GM12874 (cell line): Measurements from ENCODE around the gene AHCYL1.

Experiments used
- TF ChIP-seq, protein P1 (sequence below): IDR thresholded peaks from 2 replicates; pipeline ENCODE4 v1.5.1; 2011; ENCODE audit warnings: low read depth, mild to moderate bottlenecking, control low read depth, low read length, moderate library complexity; ENCODE audit not compliant: insufficient read depth

The AHCYL1 gene

DNA sequence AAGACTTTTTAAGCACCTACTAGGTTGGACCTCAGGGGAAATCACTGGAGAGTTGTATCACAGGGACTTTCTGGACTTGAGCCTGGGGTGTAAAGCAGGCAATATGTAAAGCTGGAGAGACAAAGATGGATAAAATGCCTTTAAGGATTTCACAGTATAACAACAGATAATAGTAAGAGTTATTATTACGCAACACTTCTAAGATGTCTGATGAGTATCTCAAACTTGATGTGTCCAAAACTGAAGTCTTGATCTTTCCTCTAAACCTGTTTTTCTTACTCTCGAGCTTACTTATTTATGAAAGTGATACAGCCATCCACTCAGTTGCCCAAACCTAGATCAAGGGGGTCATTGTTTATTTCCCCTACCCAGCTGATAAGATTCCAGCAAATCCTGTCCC is 47.8 kb downstream of the AHCYL1 start:
- TF ChIP-seq, protein P1, sequence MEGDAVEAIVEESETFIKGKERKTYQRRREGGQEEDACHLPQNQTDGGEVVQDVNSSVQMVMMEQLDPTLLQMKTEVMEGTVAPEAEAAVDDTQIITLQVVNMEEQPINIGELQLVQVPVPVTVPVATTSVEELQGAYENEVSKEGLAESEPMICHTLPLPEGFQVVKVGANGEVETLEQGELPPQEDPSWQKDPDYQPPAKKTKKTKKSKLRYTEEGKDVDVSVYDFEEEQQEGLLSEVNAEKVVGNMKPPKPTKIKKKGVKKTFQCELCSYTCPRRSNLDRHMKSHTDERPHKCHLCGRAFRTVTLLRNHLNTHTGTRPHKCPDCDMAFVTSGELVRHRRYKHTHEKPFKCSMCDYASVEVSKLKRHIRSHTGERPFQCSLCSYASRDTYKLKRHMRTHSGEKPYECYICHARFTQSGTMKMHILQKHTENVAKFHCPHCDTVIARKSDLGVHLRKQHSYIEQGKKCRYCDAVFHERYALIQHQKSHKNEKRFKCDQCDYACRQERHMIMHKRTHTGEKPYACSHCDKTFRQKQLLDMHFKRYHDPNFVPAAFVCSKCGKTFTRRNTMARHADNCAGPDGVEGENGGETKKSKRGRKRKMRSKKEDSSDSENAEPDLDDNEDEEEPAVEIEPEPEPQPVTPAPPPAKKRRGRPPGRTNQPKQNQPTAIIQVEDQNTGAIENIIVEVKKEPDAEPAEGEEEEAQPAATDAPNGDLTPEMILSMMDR, result no peak

DNA sequence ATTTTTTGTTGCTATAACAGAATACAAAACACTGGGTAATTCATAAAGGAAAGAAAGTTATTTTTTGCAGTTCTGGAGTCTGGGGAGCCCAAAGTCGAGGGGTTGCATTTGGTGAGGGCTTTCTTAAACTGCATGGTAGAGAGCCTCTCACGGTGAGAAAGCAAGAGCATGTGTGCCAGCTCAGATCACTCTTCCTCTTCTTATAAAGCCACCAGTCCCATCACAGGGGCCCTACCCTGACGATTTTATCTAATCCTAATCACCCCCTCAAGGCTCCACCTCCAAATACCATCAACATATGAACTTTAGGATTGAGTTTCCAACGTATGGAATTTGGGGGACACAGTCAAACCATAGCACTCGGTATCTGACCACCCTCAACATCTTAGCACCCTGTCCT is 48.9 kb downstream of the AHCYL1 start:
- TF ChIP-seq, protein P1, result no peak

DNA sequence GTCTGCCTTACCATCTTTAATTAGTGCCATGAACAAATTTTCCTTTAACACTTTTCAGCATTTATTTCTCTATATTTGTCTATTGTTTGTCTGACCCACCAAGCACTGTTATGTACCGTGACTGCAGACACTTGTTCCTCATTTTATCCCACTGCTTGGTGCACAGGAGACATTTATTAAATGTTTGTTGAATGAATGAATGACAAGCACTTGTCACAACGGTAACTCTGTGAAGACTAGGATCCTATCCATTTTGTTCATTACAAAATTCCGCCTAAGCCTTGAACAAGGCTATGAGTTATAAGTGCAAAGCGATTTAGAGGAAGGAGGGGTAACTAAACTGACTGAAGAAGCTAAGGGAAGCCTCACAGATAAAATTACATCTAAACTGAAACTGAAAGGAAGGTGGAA is 49.5 kb downstream of the AHCYL1 start:
- TF ChIP-seq, protein P1, result no peak

DNA sequence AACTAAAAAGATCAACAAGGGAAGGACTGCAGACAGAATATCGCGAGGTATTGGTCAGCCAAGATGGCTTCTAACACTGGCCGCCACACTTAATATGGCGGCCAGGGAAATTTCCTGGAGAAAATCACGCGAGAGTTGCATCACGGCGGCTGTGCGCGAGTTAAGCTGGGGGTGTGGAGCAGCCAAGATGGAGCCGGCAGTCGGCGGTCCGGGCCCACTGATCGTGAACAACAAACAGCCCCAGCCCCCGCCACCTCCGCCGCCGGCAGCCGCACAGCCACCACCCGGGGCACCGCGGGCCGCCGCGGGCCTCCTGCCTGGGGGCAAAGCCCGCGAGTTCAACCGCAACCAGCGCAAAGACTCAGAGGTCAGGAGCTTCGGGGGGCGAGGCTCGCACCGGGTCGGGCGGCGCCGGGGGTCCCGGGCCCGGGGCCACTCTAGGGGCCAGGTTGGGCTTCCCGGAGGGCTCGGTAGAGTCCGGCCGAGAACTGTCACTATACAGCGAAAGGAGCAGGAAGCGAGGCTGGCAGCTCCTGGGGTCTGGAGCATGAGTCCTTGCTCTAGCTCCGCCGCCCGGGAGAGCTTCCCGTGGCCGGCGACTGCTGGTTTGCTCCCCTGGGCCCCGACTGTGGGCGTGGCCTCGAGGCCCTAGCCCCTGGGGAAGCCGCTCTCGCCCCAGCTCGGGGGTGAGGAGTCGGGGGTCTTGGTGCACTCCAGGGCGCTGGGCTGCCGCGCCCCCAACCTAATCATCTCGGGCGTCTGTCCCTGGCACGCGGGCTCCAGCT is 50.1 kb downstream of the AHCYL1 start, which contains the start of gene STRIP1:
STRIP1 (plus strand) TSS at position 174 of the 785 bp plus-strand sequence; CDS start at position 188, 14 bp downstream.
- TF ChIP-seq, protein P1, result no peak

DNA sequence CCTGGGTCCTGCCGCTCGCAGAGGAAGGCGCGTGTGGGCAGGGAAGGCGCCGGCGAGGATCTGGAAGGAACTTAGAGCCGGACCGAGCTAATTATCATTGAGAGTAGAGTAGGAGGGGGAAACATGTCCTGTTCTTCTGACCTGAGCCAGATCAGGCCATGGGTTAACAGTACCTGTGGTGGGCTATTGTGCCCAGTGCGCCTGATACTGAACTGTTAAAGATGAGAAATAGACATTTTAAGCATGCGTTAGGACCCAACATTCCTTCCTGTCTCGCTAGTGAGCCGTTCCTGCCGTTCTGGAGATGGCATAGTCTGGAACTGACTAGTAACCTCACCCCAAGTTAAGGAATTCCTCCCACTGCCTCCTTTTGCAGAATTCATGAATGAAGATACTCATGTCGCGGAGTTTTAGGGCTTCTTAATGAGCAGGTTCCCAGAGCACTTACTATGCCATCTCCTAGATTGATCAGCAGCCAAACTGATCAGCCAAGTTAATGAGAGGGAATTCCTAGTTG is 50.7 kb downstream of the AHCYL1 start:
- TF ChIP-seq, protein P1, result no peak

DNA sequence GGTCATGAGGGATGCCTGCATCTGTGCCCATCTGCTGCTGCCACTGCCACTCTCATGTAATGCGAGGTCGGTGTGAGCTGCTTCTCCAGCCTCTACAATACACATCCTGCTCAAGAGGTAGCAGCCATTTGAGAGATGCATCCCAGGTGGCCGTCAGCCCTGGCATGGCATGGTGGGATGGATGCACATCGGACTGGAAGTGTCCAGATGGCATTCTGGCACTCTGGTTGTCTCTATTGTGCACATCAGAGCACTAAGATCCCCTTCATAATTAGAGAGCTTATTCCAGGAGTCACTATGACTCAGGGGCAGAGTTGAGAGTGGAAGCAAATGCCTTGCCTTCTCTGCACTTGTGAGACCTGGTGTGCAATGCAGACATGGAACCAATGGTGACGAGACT is 53.7 kb downstream of the AHCYL1 start:
- TF ChIP-seq, protein P1, result no peak

DNA sequence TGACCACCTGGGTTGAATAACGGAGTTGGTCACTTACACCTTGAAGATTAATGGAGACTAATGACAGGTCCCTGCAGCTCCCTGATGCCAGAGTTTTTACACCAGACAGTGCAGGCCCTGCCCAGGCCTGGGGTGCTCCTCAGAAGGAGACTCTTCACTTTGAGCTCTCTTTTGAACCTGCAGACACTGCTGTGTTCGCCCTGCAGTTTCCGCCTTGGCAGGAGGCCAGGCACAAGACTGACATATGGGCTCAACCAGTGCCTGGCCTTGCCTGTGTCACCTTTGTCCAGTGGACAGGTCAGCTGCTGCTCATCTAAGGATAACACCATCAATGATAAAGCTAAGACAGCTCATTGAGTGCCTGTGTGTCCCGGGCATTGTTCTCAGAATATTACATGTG is 55.1 kb downstream of the AHCYL1 start:
- TF ChIP-seq, protein P1, result no peak
